ENCODE measurements around the gene TLDC2.

DNA sequence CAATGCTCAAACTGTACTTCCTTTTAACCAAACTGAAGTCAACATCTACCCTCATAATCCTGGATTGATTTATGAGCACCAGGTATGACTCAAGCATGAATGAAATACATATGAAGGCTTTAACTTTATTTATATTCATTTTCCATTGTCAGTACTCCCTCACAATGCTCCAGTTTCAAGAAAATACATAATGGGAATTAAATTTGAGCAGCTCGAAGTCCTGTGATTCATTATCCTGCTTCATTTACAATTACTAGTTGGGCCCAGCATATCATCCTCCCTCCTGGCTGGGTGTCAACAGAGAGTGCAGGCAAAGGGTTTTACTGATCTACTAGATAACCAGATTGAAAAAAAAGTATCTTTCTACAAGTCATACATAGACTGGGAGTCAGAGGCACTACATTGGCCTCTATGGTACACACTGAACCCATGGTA lies 65.5 kb downstream of the TLDC2 start:
- TF ChIP-seq POLR2A (IDR thresholded peaks at IDR 0.05) (no peak), CTCF (IDR thresholded peaks at IDR 0.05) (no peak)

Measured in uterus (tissue), 2 donors.